ENCODE measurements around the gene RSRC1.

RSRC1 gene

GRCh38 chr3:158562674-158563073 lies 452.8 kb downstream of the RSRC1 start:
- Histone ChIP-seq H3K36me3 (ENCODE audit: low read length) (no peaks in the 10 kb centered on the region), H3K9me3 (ENCODE audit: insufficient read depth, low read length) (no peaks in the 10 kb centered on the region), H3K4me2 (ENCODE audit: low read depth, low read length, poor library complexity, severe bottlenecking) (no peak overlapping the region), H3K27ac (ENCODE audit: low read depth, low read length) (no peak overlapping the region), H3K27me3 (ENCODE audit: low read length) (no peaks in the 10 kb centered on the region), H3K79me2 (ENCODE audit: insufficient read depth, low read length) (no peaks in the 10 kb centered on the region), H3K4me3 (ENCODE audit: insufficient read depth, low read length, poor library complexity, severe bottlenecking) (no peak overlapping the region), H3K9ac (ENCODE audit: low read length) (no peak overlapping the region), H4K20me1 (ENCODE audit: low read depth, low read length) (no peaks in the 10 kb centered on the region), H3F3A (ENCODE audit: insufficient read depth) (no peaks in the 10 kb centered on the region), H2AFZ (ENCODE audit: low read depth, low read length, severe bottlenecking) (no peak overlapping the region), H3K9me2 (replicated peaks; ENCODE audit: insufficient read depth, low read length) (no peaks in the 10 kb centered on the region)
- TF ChIP-seq CTCF (IDR thresholded peaks at IDR 0.05; ENCODE audit: insufficient read depth, low read length, poor library complexity, severe bottlenecking) (no peak), EZH2phosphoT487 (conservative IDR thresholded peaks at IDR 0.05; ENCODE audit: low read length) (no peak)

GRCh38 chr3:158563076-158563475 lies 453.2 kb downstream of the RSRC1 start:
- no peaks in the 10 kb centered on the region for H3F3A ChIP-seq (ENCODE audit: insufficient read depth)
- H3K9me3 ChIP-seq (ENCODE audit: insufficient read depth, low read length), result no peaks in the 10 kb centered on the region
- no peak overlapping the region for H3K9ac ChIP-seq (ENCODE audit: low read length)
- no peak overlapping the region for H2AFZ ChIP-seq (ENCODE audit: low read depth, low read length, severe bottlenecking)
- no peak for TF ChIP-seq EZH2phosphoT487 (conservative IDR thresholded peaks at IDR 0.05; ENCODE audit: low read length)
- no peak for TF ChIP-seq CTCF (IDR thresholded peaks at IDR 0.05; ENCODE audit: insufficient read depth, low read length, poor library complexity, severe bottlenecking)
- no peaks in the 10 kb centered on the region for H3K9me2 ChIP-seq (replicated peaks; ENCODE audit: insufficient read depth, low read length)
- H3K79me2 ChIP-seq (ENCODE audit: insufficient read depth, low read length), result no peaks in the 10 kb centered on the region
- no peak overlapping the region for H3K4me3 ChIP-seq (ENCODE audit: insufficient read depth, low read length, poor library complexity, severe bottlenecking)
- H3K36me3 ChIP-seq (ENCODE audit: low read length), result no peaks in the 10 kb centered on the region
- H3K27ac ChIP-seq (ENCODE audit: low read depth, low read length), result no peak overlapping the region
- no peaks in the 10 kb centered on the region for H4K20me1 ChIP-seq (ENCODE audit: low read depth, low read length)
- H3K27me3 ChIP-seq (ENCODE audit: low read length), result no peaks in the 10 kb centered on the region
- H3K4me2 ChIP-seq (ENCODE audit: low read depth, low read length, poor library complexity, severe bottlenecking), result no peak overlapping the region

GRCh38 chr3:158565076-158565475 lies 455.2 kb downstream of the RSRC1 start:
- Histone ChIP-seq H3K27ac (ENCODE audit: low read depth, low read length) (no peak overlapping the region), H3F3A (ENCODE audit: insufficient read depth) (no peaks in the 10 kb centered on the region), H3K4me2 (ENCODE audit: low read depth, low read length, poor library complexity, severe bottlenecking) (no peak overlapping the region), H3K79me2 (ENCODE audit: insufficient read depth, low read length) (no peaks in the 10 kb centered on the region), H3K27me3 (ENCODE audit: low read length) (no peaks in the 10 kb centered on the region), H2AFZ (ENCODE audit: low read depth, low read length, severe bottlenecking) (no peak overlapping the region), H3K36me3 (ENCODE audit: low read length) (no peaks in the 10 kb centered on the region), H3K9me2 (replicated peaks; ENCODE audit: insufficient read depth, low read length) (no peaks in the 10 kb centered on the region), H3K4me3 (ENCODE audit: insufficient read depth, low read length, poor library complexity, severe bottlenecking) (no peak overlapping the region), H3K9ac (ENCODE audit: low read length) (no peak overlapping the region), H4K20me1 (ENCODE audit: low read depth, low read length) (no peaks in the 10 kb centered on the region), H3K9me3 (ENCODE audit: insufficient read depth, low read length) (no peaks in the 10 kb centered on the region)
- TF ChIP-seq CTCF (IDR thresholded peaks at IDR 0.05; ENCODE audit: insufficient read depth, low read length, poor library complexity, severe bottlenecking), result no peak
- TF ChIP-seq EZH2phosphoT487 (conservative IDR thresholded peaks at IDR 0.05; ENCODE audit: low read length), result no peak

All from SU-DHL-6 (cell line).